Spinal cord (tissue), 10 donors: ENCODE data around the gene FBLN5. TPM values are rescaled to one million over a fixed set of nuclear protein-coding genes. Genes with fewer than 3 reads are reported as not detected.

Source experiments
- DNase-seq, 6 donors: peaks; one replicate each; pipeline versions ENCODE4 v3.0.0 to v3.0.0-alpha.2; 2013 to 2015; ENCODE audit warnings: low spot score in 6 of 6, low read depth in 4 of 6
- H3K27ac ChIP-seq: one replicate; pipeline ENCODE4 v1.5.1; 2013; ENCODE audit warnings: low read depth, low read length, control low read depth
- H3K27me3 ChIP-seq: one replicate; pipeline ENCODE4 v1.6.1; 2013; ENCODE audit warnings: low read length; ENCODE audit not compliant: control insufficient read depth, insufficient read depth
- H3K36me3 ChIP-seq: one replicate; pipeline ENCODE4 v1.6.1; 2013; ENCODE audit warnings: low read length; ENCODE audit not compliant: control insufficient read depth, insufficient read depth
- H3K4me1 ChIP-seq: one replicate; pipeline ENCODE4 v1.6.1; 2013; ENCODE audit warnings: low read length; ENCODE audit not compliant: control insufficient read depth, insufficient read depth
- H3K4me3 ChIP-seq: one replicate; pipeline ENCODE4 v1.5.1; 2013; ENCODE audit warnings: low read depth, low read length, control low read depth
- H3K9me3 ChIP-seq: one replicate; pipeline ENCODE4 v1.6.1; 2013; ENCODE audit warnings: low read length; ENCODE audit not compliant: control insufficient read depth, insufficient read depth
- WGBS: methylation state at CpG from one replicate; pipeline ENCODE4 v1.1.5; 2013; ENCODE audit warnings: missing lambda C conversion rate; ENCODE audit not compliant: insufficient coverage; 5-methylcytosine and 5-hydroxymethylcytosine counted together
- polyA plus RNA-seq, 2 donors: library from polyadenylated mRNA; unstranded; fragments of 120-200 nt; gene quantifications; one replicate each; pipeline ENCODE4 v1.2.1, GENCODE V29; 2013; ENCODE audit not compliant: insufficient read length in 2 of 2
- total RNA-seq, 2 donors: library from RNA; depleted of rRNA in 1 of 2; stranded (reverse); fragments of 120-200 nt in 1 of 2; fragments of >200 nt in 1 of 2; gene quantifications; one replicate each; pipeline versions ENCODE4 v1.2.3 to v1.2.4, GENCODE V29; 2013 to 2014
- donor health status: healthy.

FBLN5 gene
- total and polyA plus RNA-seq, 4 donors = 33.0 to 44.6 (median 38.6) TPM

DNA sequence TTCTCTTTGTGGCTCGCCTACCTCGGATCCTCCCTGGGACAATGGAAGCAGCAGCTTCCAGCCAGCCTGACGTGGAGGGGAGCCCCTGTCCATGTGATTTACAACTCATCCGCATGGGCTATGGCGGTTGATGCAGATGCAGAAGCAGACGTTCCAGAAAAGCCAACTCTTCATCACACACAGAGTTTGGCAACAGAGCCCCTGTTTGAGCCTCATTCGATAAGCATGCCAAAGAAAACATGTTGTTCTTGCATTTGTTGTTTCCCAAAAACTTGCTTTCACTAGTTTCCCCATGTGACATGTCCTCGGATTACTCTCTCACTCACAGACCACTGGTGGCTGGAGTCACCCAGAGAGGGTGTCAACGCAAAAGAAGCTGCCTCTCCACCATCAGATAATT lies 63.7 kb downstream of the FBLN5 start:
- peaks cover 9% of the 10 kb centered on the region for H3K4me1 ChIP-seq
- 29% methylated on average over 7 of the region's 9 CpGs for WGBS
- H3K27ac ChIP-seq = no peak overlapping the region
- no peaks in the 10 kb centered on the region for H3K27me3 ChIP-seq
- no peak overlapping the region for H3K4me3 ChIP-seq
- H3K36me3 ChIP-seq = no peaks in the 10 kb centered on the region
- DNase-seq = peak in 1 of 6 donors; percentile 49
- no peaks in the 10 kb centered on the region for H3K9me3 ChIP-seq

DNA sequence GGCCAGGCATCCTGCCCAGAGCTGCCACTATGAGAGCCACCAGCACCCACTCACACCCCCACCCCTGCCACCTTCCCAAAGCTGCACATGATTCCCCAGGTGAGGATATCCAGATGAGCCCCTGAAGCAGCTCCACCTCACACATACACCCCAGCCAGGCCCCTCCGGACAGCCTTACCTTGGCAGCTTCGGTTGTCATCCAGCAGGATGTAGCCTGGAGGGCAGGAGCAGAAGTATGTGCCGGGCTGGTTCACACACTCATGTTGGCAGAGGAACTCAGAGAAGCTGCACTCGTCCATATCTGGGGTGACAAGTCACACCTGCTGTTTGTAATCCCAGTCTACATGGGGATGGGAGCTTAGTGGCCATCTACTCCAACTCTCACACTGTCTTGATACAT lies 64.7 kb downstream of the FBLN5 start:
- Histone ChIP-seq H3K4me1 (peaks cover 7% of the 10 kb centered on the region), H3K36me3 (no peaks in the 10 kb centered on the region), H3K9me3 (no peaks in the 10 kb centered on the region), H3K27me3 (no peaks in the 10 kb centered on the region), H3K27ac (no peak overlapping the region), H3K4me3 (no peak overlapping the region)
- no peak for DNase-seq
- WGBS = 90% methylated on average over 2 of the region's 4 CpGs

- H3K9me3 ChIP-seq = no peaks in the 10 kb centered on the region
- 64% methylated on average over 5 of the region's 5 CpGs for WGBS
- no peaks in the 10 kb centered on the region for H3K36me3 ChIP-seq
- H3K27me3 ChIP-seq = no peaks in the 10 kb centered on the region
- DNase-seq = no peak
- H3K27ac ChIP-seq = no peak overlapping the region
- peaks cover 7% of the 10 kb centered on the region for H3K4me1 ChIP-seq
- H3K4me3 ChIP-seq = no peak overlapping the region
Measured at GRCh38 chr14:91882369-91882768, 65.1 kb downstream of the FBLN5 start.

GRCh38 chr14:91879196-91879595 lies 68.3 kb downstream of the FBLN5 start:
- Histone ChIP-seq H3K9me3 (no peaks in the 10 kb centered on the region), H3K4me3 (no peak overlapping the region), H3K27me3 (no peaks in the 10 kb centered on the region), H3K36me3 (no peaks in the 10 kb centered on the region), H3K27ac (no peak overlapping the region), H3K4me1 (peaks cover 7% of the 10 kb centered on the region)
- 82% methylated on average over 6 of the region's 6 CpGs for WGBS
- no peak for DNase-seq

- Histone ChIP-seq H3K27ac (no peak overlapping the region), H3K4me1 (peaks cover 7% of the 10 kb centered on the region), H3K9me3 (no peaks in the 10 kb centered on the region), H3K36me3 (no peaks in the 10 kb centered on the region), H3K27me3 (no peaks in the 10 kb centered on the region), H3K4me3 (no peak overlapping the region)
- no peak for DNase-seq
- WGBS = 89% methylated on average over 5 of the region's 5 CpGs
Measured at GRCh38 chr14:91878274-91878673, 69.2 kb downstream of the FBLN5 start.

- H3K4me1 ChIP-seq = peaks cover 3% of the 10 kb centered on the region
- no peak for DNase-seq
- no peak overlapping the region for H3K4me3 ChIP-seq
- H3K36me3 ChIP-seq = no peaks in the 10 kb centered on the region
- H3K27ac ChIP-seq = no peak overlapping the region
- WGBS = 80% methylated on average over 13 of the region's 13 CpGs
- no peaks in the 10 kb centered on the region for H3K9me3 ChIP-seq
- H3K27me3 ChIP-seq = no peaks in the 10 kb centered on the region
Measured at GRCh38 chr14:91877376-91877915, 70.0 kb downstream of the FBLN5 start.

DNA sequence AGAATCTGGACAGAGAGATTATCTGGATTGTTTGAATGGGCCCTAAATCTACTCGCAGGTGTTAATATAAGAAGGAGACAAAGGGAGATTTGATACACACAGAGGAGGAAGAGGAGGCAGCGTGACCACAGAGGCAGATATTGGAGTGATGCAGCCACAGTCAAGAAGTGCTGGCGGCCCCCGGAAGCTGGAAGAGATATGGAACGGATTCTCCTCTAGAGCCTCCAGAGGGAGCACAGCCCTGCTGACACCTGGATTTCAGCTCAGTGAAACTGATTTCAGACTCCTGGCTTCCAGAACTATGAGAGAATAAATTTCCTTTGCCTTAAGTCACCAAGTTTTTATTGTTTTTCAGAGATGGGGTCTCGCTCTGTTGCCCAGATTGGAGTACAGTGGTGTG lies 71.0 kb downstream of the FBLN5 start:
- no peaks in the 10 kb centered on the region for H3K9me3 ChIP-seq
- H3K4me1 ChIP-seq = no peaks in the 10 kb centered on the region
- H3K36me3 ChIP-seq = no peaks in the 10 kb centered on the region
- H3K4me3 ChIP-seq = no peak overlapping the region
- no peaks in the 10 kb centered on the region for H3K27me3 ChIP-seq
- no peak overlapping the region for H3K27ac ChIP-seq
- DNase-seq = no peak
- 97% methylated on average over 6 of the region's 6 CpGs for WGBS

- H3K27me3 ChIP-seq = no peaks in the 10 kb centered on the region
- H3K36me3 ChIP-seq = no peaks in the 10 kb centered on the region
- no peak overlapping the region for H3K4me3 ChIP-seq
- no peak overlapping the region for H3K27ac ChIP-seq
- WGBS = 82% methylated on average over 6 of the region's 9 CpGs
- H3K9me3 ChIP-seq = no peaks in the 10 kb centered on the region
- no peak for DNase-seq
- H3K4me1 ChIP-seq = no peaks in the 10 kb centered on the region
Measured at GRCh38 chr14:91875525-91876286, 71.8 kb downstream of the FBLN5 start.

DNA sequence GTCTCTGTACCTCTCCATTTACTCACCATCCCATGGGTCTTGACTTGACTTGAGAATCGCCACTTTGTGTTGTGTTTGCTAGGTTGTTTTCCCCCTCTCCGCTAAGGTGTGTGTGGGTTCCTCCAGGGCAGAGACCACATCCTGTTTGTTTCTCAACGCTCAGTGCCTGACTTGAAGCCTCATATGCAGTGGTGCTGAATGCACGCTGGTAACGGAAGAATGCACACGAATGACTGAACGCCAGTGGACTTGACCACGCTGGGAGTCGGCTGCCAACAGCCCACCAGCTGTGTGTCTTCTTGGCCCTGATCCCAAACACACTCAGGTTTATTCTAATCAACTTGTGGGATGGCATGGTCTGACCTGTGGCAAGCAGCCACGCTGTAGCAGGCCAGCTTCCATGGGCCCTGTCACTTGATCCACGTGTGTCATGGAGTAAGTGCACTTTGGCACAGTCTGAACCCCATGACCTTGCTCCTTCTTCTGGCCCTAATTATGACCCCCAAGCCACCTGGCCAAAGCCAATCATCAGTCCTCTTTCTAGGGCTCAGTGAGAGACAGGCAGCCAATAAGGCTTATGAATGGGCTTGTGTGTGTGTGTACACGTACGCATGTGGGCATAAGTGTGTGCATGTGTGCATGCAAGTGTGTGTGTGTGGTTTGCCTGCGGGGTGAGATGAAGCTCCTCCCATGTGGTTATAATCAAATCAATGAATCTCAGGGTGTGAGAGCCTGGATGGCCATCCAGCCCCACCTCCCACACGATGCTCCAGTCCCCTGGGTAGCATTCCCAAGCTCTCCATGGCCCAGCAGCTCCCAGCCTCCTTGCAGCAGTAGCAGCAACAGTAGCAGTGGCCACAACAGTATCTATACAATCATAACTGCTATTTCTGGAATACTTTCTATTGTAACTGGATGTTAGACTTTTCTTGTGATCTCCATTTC lies 73.8 kb downstream of the FBLN5 start:
- Histone ChIP-seq H3K4me1 (no peaks in the 10 kb centered on the region), H3K4me3 (no peak overlapping the region), H3K27me3 (no peaks in the 10 kb centered on the region), H3K36me3 (no peaks in the 10 kb centered on the region), H3K27ac (no peak overlapping the region), H3K9me3 (no peaks in the 10 kb centered on the region)
- peak in 1 of 6 donors; percentile 22 for DNase-seq
- whole genome bisulfite sequencing = 64% methylated on average over 11 of the region's 15 CpGs
